ENCODE measurements around the gene ZNF846. TPM values are rescaled to one million over a fixed set of nuclear protein-coding genes. Genes with fewer than 3 reads are reported as not detected.

ZNF846 gene
- total and polyA plus RNA-seq, 10 of the 15 experiments (the other 5 are each of a cell fraction or from before 2014, with no cell fraction given) = 0.64 to 4.1 (median 1.6) TPM

DNA sequence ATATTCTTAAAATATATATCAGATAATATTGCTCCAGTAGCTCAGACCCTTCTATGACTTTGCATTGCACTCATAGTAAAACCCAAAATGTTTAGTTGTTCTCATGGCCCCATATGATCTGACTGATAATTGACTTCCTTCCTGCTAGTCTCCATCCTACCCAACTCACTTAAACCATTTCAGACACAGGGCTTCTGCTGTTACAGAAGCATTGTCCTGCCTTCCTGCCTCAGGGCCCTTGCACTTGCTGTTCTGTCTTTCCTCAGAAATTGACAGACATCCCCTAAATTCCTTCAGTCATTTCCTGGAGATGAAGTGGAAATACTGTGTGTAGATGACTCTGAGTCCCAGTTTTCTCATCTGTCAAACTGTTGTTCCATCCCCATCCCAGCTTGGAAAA, 30.6 kb upstream of the ZNF846 start:
- Histone ChIP-seq H4K20me1 (ENCODE audit: control insufficient read depth, insufficient read depth) (no peaks in the 10 kb centered on the region), H3K4me3 (no peak overlapping the region), H3K36me3 (ENCODE audit: control insufficient read depth in 2 of 2, insufficient read depth in 2 of 2, low read length in 1 of 2) (no peaks in the 10 kb centered on the region), H3K9ac (ENCODE audit: control insufficient read depth, insufficient read depth, low read length) (no peak overlapping the region), H3K79me2 (ENCODE audit: control insufficient read depth, insufficient read depth, low read length) (no peaks in the 10 kb centered on the region), H3K27ac (ENCODE audit: control insufficient read depth, insufficient read depth) (no peak overlapping the region), H3K4me2 (ENCODE audit: control insufficient read depth, insufficient read depth) (no peak overlapping the region), H3K27me3 (replicated peaks in 1 of 2; ENCODE audit: control insufficient read depth in 2 of 2, insufficient read depth in 2 of 2, low read length in 1 of 2) (no peaks in the 10 kb centered on the region), H3K4me1 (ENCODE audit: control insufficient read depth, insufficient read depth, low read length) (no peaks in the 10 kb centered on the region), H3K9me3 (replicated peaks; ENCODE audit: control insufficient read depth, insufficient read depth, low read length) (no peaks in the 10 kb centered on the region), H2AFZ (ENCODE audit: control insufficient read depth, low read depth, low read length) (no peak overlapping the region)
- in situ Hi-C loops (cut with MboI) (loop anchor here (5.0 to 10.0 kb wide), 4 partner anchors 212 to 662 kb away; partner anchors contain the start of gene ZNF559), intact Hi-C loops (cut with micrococcal nuclease; ENCODE audit: unreplicated experiment) (loop anchor here (10.0 kb wide), 1 partner anchor 1144 kb away; no protein-coding TSS in a partner anchor)
- FAIRE-seq (no peak), DNase-seq (ENCODE audit: low read depth, low spot score) (no peak), ATAC-seq (no peak)
- ChIA-PET SMC1A (ENCODE audit: uncharacterized antibody, unreplicated experiment) (interaction anchor here (0.7 kb wide), 1 partner anchor 488 kb away, joined by 3 read pairs; no protein-coding TSS in a partner anchor), POLR2A (interaction anchor here (0.6 kb wide), 1 partner anchor 609 kb away, joined by 6 read pairs; no protein-coding TSS in a partner anchor), RAD21 (ENCODE audit: unreplicated experiment) (interaction anchor here (1.0 to 1.1 kb wide), 2 partner anchors 174 to 177 kb away, joined by 3 read pairs; no protein-coding TSS in a partner anchor), CTCF (interaction anchor here (0.8 to 1.6 kb wide), 6 partner anchors 11 to 594 kb away, joined by 3 to 13 read pairs (median 6); no protein-coding TSS in a partner anchor)
- BruUV-seq (replicated peaks) = no TSS peak
- TF ChIP-seq TAF1 (IDR thresholded peaks at IDR 0.05; ENCODE audit: borderline replicate concordance, low read depth, low read length) (no peak), SREBF2 (IDR thresholded peaks at IDR 0.05; ENCODE audit: low read length) (no peak), TBL1XR1 (IDR thresholded peaks at IDR 0.05; ENCODE audit: low read depth, low read length) (no peak), FOS (IDR thresholded peaks at IDR 0.05; ENCODE audit: borderline replicate concordance, extremely low read depth, insufficient read length) (no peak), FOXK2 (IDR thresholded peaks at IDR 0.05) (no peak), EZH2 (IDR thresholded peaks at IDR 0.05; ENCODE audit: borderline replicate concordance, control insufficient read depth, low read depth, low read length) (no peak), BCL11A (IDR thresholded peaks at IDR 0.05; ENCODE audit: low read depth, low read length) (no peak), E2F8 (IDR thresholded peaks at IDR 0.05; ENCODE audit: low read depth, partially characterized antibody) (no peak), POU2F2 (IDR thresholded peaks at IDR 0.05; ENCODE audit: borderline replicate concordance, low read depth, low read length) (no peak), PML (IDR thresholded peaks at IDR 0.05; ENCODE audit: low read length) (no peak), E4F1 (IDR thresholded peaks at IDR 0.05; ENCODE audit: borderline replicate concordance, partially characterized antibody) (no peak)

Data from GM12878 (cell line).